ENCODE results near the gene SS18L1. TPM values are rescaled to one million over a fixed set of nuclear protein-coding genes. Genes with fewer than 3 reads are reported as not detected.

The SS18L1 gene
- total and polyA plus RNA-seq, 10 of the 15 experiments (the other 5 are each of a cell fraction or from before 2014, with no cell fraction given), result 1.8 to 20.0 (median 6.6) TPM

GRCh38 chr20:62122654-62123449 is 20.7 kb upstream of the SS18L1 start:
- DNase-seq (ENCODE audit: low read depth, low spot score) (no peak), ATAC-seq (peak; percentile 40), FAIRE-seq (no peak)
- Histone ChIP-seq H4K20me1 (ENCODE audit: control insufficient read depth, insufficient read depth) (peaks cover 10% of the 10 kb centered on the region), H3K4me1 (ENCODE audit: control insufficient read depth, insufficient read depth, low read length) (no peaks in the 10 kb centered on the region; the same call in none of the 2 replicates), H3K4me3 (peak overlapping the region; percentile 73), H2AFZ (ENCODE audit: control insufficient read depth, low read depth, low read length) (peak overlapping the region; percentile 56), H3K27ac (ENCODE audit: control insufficient read depth, insufficient read depth) (peak overlapping the region; percentile 35; the same call in 1 of the 2 replicates), H3K9ac (ENCODE audit: control insufficient read depth, insufficient read depth, low read length) (peak overlapping the region; percentile 70), H3K27me3 (replicated peaks in 1 of 2; ENCODE audit: control insufficient read depth in 2 of 2, insufficient read depth in 2 of 2, low read length in 1 of 2) (no peaks in the 10 kb centered on the region), H3K36me3 (ENCODE audit: control insufficient read depth in 2 of 2, insufficient read depth in 2 of 2, low read length in 1 of 2) (peaks cover 6 to 14% of the 10 kb centered on the region in 2 experiments), H3K9me3 (replicated peaks; ENCODE audit: control insufficient read depth, insufficient read depth, low read length) (no peaks in the 10 kb centered on the region; the same call in 2 of the 3 replicates), H3K79me2 (ENCODE audit: control insufficient read depth, insufficient read depth, low read length) (peaks cover 21% of the 10 kb centered on the region), H3K4me2 (ENCODE audit: control insufficient read depth, insufficient read depth) (peak overlapping the region; percentile 73)
- ChIA-PET CTCF (interaction anchor here (1.0 to 5.7 kb wide), 4 partner anchors 12 to 112 kb away, joined by 3 to 26 read pairs (median 14); no protein-coding TSS in a partner anchor), SMC1A (ENCODE audit: uncharacterized antibody, unreplicated experiment) (interaction anchor here (2.2 to 2.6 kb wide), 2 partner anchors 13 to 19 kb away, joined by 5 to 6 read pairs; no protein-coding TSS in a partner anchor), RAD21 (ENCODE audit: unreplicated experiment) (interaction anchor here (0.6 to 2.1 kb wide), 4 partner anchors 49 to 519 kb away, joined by 3 to 17 read pairs (median 4); partner anchors contain the start of genes SLCO4A1 and TAF4), POLR2A (interaction anchor here (0.6 to 3.1 kb wide), 4 partner anchors 19 to 65 kb away, joined by 3 to 30 read pairs (median 4); partner anchors contain the start of gene TAF4)
- intact Hi-C loops (cut with micrococcal nuclease; ENCODE audit: unreplicated experiment), result loop anchor here (2.0 to 10.0 kb wide), 6 partner anchors 20 to 262 kb away; partner anchors contain the start of genes MTG2, PSMA7, RPS21 and SS18L1
- BruUV-seq (replicated peaks), result no TSS peak
- WGBS (ENCODE audit: insufficient coverage, insufficient replicate concordance, low lambda C conversion rate, missing lambda C conversion rate), result under 1% methylated on average over 28 of the region's 77 CpGs
- in situ Hi-C loops (cut with MboI), result loop anchor here (5.0 kb wide), 1 partner anchor 56 kb away; the partner anchor contains the start of gene TAF4
- TF ChIP-seq, protein P1, sequence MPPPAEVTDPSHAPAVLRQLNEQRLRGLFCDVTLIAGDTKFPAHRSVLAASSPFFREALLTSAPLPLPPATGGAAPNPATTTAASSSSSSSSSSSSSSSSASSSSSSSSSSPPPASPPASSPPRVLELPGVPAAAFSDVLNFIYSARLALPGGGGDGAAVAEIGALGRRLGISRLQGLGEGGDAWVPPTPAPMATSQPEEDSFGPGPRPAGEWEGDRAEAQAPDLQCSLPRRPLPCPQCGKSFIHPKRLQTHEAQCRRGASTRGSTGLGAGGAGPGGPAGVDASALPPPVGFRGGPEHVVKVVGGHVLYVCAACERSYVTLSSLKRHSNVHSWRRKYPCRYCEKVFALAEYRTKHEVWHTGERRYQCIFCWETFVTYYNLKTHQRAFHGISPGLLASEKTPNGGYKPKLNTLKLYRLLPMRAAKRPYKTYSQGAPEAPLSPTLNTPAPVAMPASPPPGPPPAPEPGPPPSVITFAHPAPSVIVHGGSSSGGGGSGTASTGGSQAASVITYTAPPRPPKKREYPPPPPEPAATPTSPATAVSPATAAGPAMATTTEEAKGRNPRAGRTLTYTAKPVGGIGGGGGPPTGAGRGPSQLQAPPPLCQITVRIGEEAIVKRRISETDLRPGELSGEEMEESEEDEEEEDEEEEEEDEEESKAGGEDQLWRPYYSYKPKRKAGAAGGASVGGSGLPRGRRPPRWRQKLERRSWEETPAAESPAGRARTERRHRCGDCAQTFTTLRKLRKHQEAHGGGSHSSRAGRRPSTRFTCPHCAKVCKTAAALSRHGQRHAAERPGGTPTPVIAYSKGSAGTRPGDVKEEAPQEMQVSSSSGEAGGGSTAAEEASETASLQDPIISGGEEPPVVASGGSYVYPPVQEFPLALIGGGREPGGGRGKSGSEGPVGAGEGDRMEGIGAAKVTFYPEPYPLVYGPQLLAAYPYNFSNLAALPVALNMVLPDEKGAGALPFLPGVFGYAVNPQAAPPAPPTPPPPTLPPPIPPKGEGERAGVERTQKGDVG (CRISPR knock-in tag; IDR thresholded peaks at IDR 0.05), result no peak
- TF ChIP-seq CREB1 (IDR thresholded peaks at IDR 0.05; ENCODE audit: low read depth) (no peak), POLR2A (IDR thresholded peaks at IDR 0.05; ENCODE audit: low read depth, low read length) (0 out of 2 replicates have a peak, but pooled peaks have one; percentile 4), BHLHE40 (IDR thresholded peaks at IDR 0.05; ENCODE audit: borderline replicate concordance in 1 of 2, low read depth in 2 of 2, low read length in 1 of 2) (peak; percentile 6 to 56; a peak in 1 of 4 replicates), SPI1 (IDR thresholded peaks at IDR 0.05; ENCODE audit: borderline replicate concordance, insufficient read depth, low read depth, low read length) (no peak), BACH1 (IDR thresholded peaks at IDR 0.05; ENCODE audit: borderline replicate concordance) (0 out of 2 replicates have a peak, but pooled peaks have one; percentile 40), MTA2 (IDR thresholded peaks at IDR 0.05; ENCODE audit: low read depth) (no peak), ATF2 (IDR thresholded peaks at IDR 0.05; ENCODE audit: low read length) (no peak), ZBED1 (IDR thresholded peaks at IDR 0.05; ENCODE audit: borderline replicate concordance) (no peak), HDAC6 (IDR thresholded peaks at IDR 0.05; ENCODE audit: unreplicated experiment) (no peak)
- TF ChIP-seq, protein P2, sequence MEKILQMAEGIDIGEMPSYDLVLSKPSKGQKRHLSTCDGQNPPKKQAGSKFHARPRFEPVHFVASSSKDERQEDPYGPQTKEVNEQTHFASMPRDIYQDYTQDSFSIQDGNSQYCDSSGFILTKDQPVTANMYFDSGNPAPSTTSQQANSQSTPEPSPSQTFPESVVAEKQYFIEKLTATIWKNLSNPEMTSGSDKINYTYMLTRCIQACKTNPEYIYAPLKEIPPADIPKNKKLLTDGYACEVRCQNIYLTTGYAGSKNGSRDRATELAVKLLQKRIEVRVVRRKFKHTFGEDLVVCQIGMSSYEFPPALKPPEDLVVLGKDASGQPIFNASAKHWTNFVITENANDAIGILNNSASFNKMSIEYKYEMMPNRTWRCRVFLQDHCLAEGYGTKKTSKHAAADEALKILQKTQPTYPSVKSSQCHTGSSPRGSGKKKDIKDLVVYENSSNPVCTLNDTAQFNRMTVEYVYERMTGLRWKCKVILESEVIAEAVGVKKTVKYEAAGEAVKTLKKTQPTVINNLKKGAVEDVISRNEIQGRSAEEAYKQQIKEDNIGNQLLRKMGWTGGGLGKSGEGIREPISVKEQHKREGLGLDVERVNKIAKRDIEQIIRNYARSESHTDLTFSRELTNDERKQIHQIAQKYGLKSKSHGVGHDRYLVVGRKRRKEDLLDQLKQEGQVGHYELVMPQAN (conservative IDR thresholded peaks at IDR 0.05), result peak; percentile 21; the same call in 1 of the 2 replicates
- TF ChIP-seq, protein P3, sequence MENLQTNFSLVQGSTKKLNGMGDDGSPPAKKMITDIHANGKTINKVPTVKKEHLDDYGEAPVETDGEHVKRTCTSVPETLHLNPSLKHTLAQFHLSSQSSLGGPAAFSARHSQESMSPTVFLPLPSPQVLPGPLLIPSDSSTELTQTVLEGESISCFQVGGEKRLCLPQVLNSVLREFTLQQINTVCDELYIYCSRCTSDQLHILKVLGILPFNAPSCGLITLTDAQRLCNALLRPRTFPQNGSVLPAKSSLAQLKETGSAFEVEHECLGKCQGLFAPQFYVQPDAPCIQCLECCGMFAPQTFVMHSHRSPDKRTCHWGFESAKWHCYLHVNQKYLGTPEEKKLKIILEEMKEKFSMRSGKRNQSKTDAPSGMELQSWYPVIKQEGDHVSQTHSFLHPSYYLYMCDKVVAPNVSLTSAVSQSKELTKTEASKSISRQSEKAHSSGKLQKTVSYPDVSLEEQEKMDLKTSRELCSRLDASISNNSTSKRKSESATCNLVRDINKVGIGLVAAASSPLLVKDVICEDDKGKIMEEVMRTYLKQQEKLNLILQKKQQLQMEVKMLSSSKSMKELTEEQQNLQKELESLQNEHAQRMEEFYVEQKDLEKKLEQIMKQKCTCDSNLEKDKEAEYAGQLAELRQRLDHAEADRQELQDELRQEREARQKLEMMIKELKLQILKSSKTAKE (IDR thresholded peaks at IDR 0.05; ENCODE audit: low read depth, poor library complexity, severe bottlenecking), result no peak
